Measurements from ENCODE around the gene ROR2.

ROR2 gene

GRCh38 chr9:91771864-91772263 is 178.2 kb downstream of the ROR2 start:
- DNase-seq (ENCODE audit: low spot score) = no peak

DNA sequence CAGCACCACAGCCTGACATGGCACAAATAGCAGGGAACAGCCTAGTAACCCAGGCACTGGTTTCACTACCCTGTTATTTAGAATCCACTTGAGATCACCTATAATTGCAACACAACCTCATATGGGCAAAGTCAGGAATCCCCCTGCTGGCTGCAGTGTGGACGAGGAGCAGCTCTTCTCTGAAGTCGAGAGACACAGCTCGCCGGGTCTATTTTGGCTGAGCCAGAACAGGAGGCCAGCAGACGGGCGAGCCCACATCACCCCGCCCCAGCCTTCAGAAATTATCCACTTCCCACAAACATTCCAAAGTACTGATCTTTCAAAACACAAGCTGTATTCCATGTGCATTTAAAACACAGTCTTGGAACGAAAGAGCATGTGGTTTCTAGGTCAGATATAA is 179.0 kb downstream of the ROR2 start:
- DNase-seq (ENCODE audit: low spot score) = no peak

DNA sequence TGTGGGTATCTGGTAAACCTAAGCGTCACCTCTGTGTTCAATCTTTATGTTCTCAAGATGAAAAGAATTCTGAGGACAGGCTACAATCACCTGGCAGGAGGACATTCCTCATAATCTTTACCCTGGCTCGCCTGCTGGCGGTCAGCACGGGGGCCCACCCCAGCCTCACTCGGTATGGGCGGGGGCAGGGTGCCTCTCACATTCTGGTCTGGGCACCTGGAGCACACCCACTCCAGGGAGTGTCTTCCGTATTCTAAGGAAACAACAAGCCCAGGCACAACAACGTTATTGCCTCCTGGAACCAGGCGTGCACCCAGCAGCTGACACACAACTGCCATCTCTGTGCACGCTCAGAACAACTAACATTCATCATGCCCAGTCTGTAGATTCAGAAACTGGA is 179.8 kb downstream of the ROR2 start:
- no peak for DNase-seq (ENCODE audit: low spot score)

DNA sequence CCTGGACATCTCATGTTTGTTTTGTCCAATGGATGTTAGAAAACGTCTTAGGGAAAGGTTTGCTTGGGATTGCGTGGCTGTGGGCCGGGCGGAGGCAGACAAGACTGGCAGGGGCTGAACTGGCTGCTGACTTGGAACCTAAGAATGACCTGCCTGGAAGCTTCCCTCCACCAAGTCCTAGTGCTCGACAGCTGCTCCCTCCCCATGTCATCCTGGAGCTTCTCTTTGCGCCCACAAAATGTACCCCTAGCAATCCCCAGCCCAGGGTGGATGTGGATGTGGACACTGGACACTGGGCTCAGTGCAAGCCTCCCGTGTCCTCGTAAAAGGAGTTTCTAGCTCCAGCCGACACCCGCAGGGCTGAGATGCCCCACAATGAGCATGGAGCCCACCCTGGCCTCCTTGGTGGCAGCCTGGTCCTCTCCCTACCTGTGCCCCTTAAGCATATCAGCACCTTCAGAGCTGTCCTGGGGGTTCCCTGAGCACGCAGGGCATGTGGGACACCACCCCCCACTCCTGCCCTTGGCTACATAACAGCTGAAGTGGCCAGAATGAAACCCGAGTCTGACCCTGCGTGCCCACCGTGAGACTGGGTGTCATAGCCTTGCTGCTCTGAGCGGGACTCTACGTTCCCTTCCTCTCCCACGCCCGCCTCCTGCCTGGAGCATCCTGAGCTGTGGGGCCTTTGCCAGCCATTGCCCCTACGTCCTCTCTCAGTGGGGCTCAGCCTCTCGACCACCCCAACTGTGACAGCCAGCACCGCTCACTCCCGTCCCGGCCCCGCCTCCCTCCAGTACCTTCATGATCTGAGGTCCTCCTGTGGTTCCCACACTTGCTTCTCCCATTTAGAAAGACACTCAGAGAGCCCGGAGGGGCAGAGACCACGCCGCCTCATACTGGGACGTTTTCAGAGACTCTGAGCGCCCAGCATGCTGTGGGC is 180.8 kb downstream of the ROR2 start:
- no peak for DNase-seq (ENCODE audit: low spot score)

DNA sequence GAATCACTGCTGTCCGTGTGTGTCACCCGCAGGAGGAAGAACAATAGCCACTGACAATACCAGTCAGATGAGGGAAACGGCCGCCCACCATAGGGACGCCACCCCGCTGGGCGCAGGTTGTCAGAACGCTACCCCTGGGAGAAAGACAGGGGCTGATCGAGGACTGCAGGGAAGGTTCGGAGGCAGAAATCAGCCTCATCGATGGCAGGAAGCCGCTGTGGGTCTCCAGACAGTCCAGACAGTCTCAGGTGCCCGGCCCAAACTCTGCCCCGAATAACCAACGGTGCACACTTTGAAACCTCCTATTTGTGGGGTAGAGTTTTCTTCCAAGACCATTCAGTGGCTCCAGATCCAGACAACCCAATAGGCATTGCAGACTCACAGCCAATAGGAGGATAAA is 181.5 kb downstream of the ROR2 start:
- DNase-seq (ENCODE audit: low spot score) = no peak

DNA sequence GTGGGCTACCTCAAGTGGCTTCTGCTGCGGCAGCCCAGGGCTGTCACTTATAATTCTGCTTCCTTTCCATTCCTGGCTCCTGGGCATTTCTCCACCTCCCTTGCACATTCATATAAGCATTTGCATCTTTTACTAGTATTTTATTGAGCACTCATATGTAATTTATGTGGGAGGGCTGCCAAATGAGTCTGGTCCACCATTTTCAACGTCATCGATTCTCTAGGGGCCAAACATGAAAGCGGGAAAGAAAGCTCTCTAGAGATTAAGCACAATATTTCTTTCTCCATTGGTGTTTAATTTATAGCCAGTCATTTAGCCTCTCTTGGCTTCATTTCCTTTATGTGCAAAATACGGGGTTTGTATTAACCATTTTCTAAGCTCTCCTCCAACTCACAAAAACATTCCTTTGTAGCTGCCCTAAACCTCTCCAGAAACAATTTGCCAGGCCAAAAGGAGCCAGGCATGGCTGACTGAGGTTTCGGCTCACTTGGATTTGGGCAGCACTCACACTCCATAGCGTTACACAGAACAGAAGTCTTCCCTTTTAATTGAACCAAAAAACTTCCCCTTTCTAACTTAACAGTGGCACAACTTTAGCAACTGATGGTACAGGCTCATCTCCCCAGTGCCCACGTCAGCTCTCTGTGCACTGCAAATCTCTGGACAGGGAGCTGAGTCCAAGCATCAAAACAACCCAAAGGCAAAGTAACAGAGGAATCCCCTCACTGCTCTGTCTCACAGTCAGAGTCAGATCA is 183.5 kb downstream of the ROR2 start:
- DNase-seq (ENCODE audit: low spot score) = no peak

DNA sequence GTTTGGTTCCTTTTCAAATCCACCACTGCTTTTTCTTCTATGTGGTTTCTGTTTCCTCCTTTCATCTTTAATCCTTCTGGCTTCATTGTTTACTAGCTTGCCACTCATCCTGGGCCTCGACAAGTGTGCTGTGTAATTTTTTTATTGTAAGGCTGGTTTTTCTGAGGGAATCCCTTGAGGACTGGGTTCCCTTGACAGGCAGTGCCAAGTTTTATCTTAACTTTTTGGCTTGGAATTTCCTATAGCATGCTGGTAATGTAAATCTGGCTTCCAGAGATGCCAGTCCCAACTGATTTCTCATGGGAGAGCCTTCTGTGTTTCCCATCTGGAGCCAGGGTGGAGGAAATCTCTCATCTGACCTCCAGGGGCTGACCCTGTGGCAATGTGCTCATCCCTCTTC is 184.7 kb downstream of the ROR2 start:
- DNase-seq (ENCODE audit: low spot score) = no peak

DNA sequence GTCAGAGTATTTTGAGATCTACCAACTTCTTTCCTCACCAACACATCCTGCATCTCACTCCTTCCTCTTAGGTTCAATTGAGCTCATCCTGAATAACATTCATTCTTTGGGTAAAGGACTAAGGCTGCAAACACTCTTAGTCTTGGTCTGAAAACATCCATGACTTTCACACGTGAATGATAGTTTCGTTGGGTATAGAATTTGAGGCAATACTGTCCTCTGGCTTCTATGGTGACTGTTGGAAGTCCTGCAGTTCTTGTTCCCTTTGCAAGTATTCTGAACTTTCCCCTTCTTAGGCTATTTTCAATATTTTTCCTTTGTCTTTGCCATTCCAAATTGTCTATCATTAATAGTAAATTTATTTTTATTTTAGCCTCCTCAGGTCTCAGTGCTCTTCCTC is 185.4 kb downstream of the ROR2 start:
- no peak for DNase-seq (ENCODE audit: low spot score)

- DNase-seq (ENCODE audit: low spot score) = no peak
These were observed 188.7 kb downstream of the ROR2 start for GRCh38 chr9:91761362-91761761.

- no peak for DNase-seq (ENCODE audit: low spot score)
These were observed 189.1 kb downstream of the ROR2 start for GRCh38 chr9:91760906-91761305.

GRCh38 chr9:91758491-91758981 is 191.5 kb downstream of the ROR2 start:
- DNase-seq (ENCODE audit: low spot score) = no peak

- DNase-seq (ENCODE audit: low spot score) = no peak
These were observed 192.2 kb downstream of the ROR2 start for GRCh38 chr9:91757782-91758181.

- no peak for DNase-seq (ENCODE audit: low spot score)
These were observed 193.6 kb downstream of the ROR2 start for GRCh38 chr9:91756510-91756780.

DNA sequence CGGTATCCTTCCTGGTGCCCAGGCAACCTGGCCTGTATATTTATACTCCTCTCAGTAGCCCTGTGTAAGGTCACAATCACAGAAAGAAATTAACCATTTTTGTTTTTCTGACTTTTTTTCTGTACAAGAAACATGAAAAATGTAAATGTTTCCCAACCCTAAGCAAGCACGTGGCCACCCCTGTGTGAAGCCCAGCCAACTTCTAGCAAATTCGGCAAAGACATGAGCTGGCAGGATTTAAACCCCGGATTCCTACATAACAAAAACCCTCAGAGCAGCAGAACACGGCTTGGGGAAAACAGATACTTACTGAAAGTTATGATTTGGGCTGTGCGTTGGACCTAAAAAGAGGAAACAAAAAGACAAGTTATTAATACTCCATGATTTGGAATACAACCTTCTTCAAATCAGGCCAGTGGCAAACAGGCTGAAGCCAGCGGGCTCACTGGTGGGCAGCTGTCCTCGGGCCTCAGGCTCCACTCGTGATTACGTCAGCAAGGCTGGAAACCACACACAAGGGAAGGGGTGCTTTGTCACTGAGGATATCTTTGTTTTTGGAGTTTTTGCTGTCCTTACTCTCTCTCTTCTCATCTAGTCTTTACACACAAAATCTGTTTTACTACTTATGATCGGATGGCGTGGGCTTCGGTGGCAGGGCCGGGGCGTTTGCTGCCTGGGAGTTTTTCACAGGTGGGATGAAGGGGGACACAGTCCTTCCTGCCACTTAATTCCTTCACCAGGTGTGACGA is 194.1 kb downstream of the ROR2 start:
- no peak for DNase-seq (ENCODE audit: low spot score)

DNA sequence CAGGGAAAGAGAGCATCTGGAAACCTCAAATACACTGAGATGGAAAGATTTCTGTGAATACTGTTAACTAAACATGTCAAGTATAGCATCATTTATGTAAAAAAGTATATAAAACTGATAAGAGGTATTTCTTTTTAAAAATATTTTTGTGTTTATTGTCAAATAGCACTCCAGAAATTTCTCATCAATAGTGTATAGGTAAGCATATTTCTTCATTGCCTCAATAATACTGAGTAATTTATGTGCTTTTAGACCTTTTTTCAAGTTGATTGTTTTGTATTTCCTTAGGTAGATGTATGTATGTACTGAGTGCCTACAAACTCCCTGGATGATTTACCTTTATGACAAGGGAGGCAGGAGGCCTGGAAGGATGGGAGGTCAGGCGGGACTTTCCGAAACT is 196.3 kb downstream of the ROR2 start:
- DNase-seq (ENCODE audit: low spot score) = no peak

- no peak for DNase-seq (ENCODE audit: low spot score)
These were observed 198.1 kb downstream of the ROR2 start for GRCh38 chr9:91751922-91752321.

DNA sequence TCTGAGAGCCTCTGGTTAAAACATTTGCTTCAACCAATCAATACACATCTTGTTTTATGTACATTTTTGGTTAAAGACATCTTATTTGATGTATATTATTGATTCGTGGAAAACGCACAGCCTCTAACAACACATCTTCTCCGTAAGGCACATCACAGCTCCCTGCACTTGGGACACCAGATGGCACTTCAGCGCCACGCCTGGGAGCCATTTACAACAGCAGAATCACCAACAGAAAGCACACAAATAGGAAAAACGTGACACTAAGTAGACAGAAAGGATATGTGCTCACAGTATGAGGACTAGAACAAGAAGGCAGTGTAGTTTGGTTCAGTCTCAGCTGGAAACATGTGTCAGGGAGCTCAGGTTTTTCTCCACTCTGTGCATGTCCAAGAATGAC is 199.7 kb downstream of the ROR2 start:
- no peak for DNase-seq (ENCODE audit: low spot score)

DNA sequence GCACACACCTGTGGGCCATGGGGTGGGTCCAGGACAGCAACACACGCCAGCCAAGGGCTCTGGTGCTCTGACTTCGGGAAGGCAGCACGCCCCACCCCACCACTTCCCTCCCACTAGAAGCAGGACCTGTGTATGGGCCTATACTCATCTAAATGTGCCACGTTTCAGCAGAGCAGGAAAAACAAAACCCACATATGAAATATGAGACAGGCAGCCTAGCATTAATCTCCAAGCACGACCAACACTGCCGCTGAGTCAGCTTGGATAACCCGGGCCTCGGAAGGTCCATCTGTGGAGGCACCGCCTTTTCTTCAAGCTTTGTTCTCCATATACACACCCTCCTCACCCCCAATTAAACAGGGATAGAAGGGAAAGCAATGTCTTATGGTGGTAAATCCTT is 203.1 kb downstream of the ROR2 start:
- DNase-seq (ENCODE audit: low spot score) = no peak

DNA sequence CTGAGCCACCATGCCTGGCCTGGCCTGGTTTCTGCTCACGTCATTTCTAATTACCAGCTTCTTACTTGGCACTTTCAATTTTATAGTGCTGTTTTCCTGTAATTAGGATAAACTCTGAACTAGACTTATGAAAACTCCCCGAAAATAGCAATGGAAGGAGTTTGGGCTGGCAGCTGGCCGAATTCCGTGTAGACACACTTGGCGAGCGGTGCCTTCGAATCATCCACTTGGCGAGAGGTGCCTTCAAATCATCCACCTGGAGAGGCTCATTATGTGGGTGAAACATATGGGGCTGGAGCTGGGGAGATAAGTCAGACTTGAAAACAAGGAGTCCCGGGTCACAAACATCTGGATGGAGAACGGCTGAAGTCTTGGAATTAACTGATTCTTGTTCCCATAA is 203.7 kb downstream of the ROR2 start:
- no peak for DNase-seq (ENCODE audit: low spot score)

DNA sequence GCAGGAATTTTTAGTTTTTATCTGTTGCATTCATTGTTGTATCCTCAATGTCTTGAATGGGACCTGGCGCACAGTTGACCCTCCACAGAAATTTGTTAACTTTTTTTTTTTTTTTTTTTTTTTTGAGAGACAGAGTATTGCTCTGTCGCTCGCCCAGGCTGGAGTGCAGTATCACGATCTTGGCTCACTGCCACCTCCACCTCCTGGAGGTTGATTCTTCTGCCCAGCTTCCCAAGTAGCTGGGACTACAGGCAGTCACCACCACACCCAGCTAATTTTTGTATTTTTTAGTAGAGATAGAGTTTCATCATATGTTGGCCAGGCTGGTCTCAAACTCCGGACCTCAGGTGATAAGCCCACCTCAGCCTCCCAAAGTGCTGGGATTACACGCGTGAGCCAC is 205.9 kb downstream of the ROR2 start:
- DNase-seq (ENCODE audit: low spot score) = no peak

DNA sequence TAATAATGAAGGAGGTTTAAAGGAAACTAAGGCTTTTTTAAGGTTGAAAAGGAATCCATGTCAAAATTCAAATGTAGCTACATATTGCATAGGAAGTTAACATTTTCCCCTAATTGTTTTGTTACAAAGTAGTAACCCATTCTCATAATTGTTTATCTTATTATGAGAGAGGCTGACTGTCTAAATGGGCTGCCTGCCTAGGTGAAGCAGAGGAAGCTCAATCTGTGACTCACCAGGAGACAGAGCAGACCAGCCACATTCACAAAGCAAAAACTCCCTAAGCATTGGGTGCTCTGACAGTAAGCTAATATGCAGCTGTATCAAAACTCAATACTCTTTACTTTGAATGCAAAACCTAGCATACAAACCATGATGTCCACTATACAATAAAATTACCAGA is 208.5 kb downstream of the ROR2 start:
- DNase-seq (ENCODE audit: low spot score) = no peak

GRCh38 chr9:91740701-91741100 is 209.3 kb downstream of the ROR2 start:
- DNase-seq (ENCODE audit: low spot score) = no peak

All from putamen (tissue), 1 donor.